ENCODE data around the gene PADI1. TPM values are rescaled to one million over a fixed set of nuclear protein-coding genes. Genes with fewer than 3 reads are reported as not detected.

The PADI1 gene
- total RNA-seq, 1 donor from 2014 or later = not detected

- Mint-ChIP-seq H3K4me3 (ENCODE audit: low read depth) (no peak overlapping the region), H3K27me3 (peaks cover 15% of the 10 kb centered on the region), H3K9me3 (ENCODE audit: low read depth) (no peaks in the 10 kb centered on the region), H3K4me1 (ENCODE audit: low read depth) (peaks cover 9% of the 10 kb centered on the region), H3K36me3 (ENCODE audit: insufficient read depth) (no peaks in the 10 kb centered on the region), H3K27ac (no peak overlapping the region)
- TF ChIP-seq CTCF (IDR thresholded peaks at IDR 0.05; ENCODE audit: unreplicated experiment) = no peak
- DNase-seq (ENCODE audit: low spot score, unreplicated experiment) = no peak
Observed at GRCh38 chr1:17280436-17280835, 75.5 kb downstream of the PADI1 start.

- no peak for TF ChIP-seq CTCF (IDR thresholded peaks at IDR 0.05; ENCODE audit: unreplicated experiment)
- Mint-ChIP-seq H3K9me3 (ENCODE audit: low read depth) (no peaks in the 10 kb centered on the region), H3K36me3 (ENCODE audit: insufficient read depth) (no peaks in the 10 kb centered on the region), H3K27ac (no peak overlapping the region), H3K27me3 (peaks cover 14% of the 10 kb centered on the region), H3K4me3 (ENCODE audit: low read depth) (no peak overlapping the region), H3K4me1 (ENCODE audit: low read depth) (peaks cover 9% of the 10 kb centered on the region)
- DNase-seq (ENCODE audit: low spot score, unreplicated experiment) = no peak
Observed at GRCh38 chr1:17280894-17281293, 76.0 kb downstream of the PADI1 start.

GRCh38 chr1:17281775-17282181 is 76.8 kb downstream of the PADI1 start:
- H3K36me3 Mint-ChIP-seq (ENCODE audit: insufficient read depth) = no peaks in the 10 kb centered on the region
- peaks cover 15% of the 10 kb centered on the region for H3K27me3 Mint-ChIP-seq

GRCh38 chr1:17282836-17283235 is 77.9 kb downstream of the PADI1 start:
- Mint-ChIP-seq H3K4me3 (ENCODE audit: low read depth) (no peak overlapping the region), H3K36me3 (ENCODE audit: insufficient read depth) (no peaks in the 10 kb centered on the region), H3K4me1 (ENCODE audit: low read depth) (peaks cover 9% of the 10 kb centered on the region), H3K27ac (no peak overlapping the region), H3K9me3 (ENCODE audit: low read depth) (no peaks in the 10 kb centered on the region), H3K27me3 (peaks cover 15% of the 10 kb centered on the region)
- no peak for DNase-seq (ENCODE audit: low spot score, unreplicated experiment)
- no peak for TF ChIP-seq CTCF (IDR thresholded peaks at IDR 0.05; ENCODE audit: unreplicated experiment)

More at GRCh38 chr1:17281775-17282181, 76.8 kb downstream of the PADI1 start:
- Mint-ChIP-seq H3K9me3 (ENCODE audit: low read depth) (no peaks in the 10 kb centered on the region), H3K4me3 (ENCODE audit: low read depth) (no peak overlapping the region), H3K27ac (no peak overlapping the region), H3K4me1 (ENCODE audit: low read depth) (peaks cover 9% of the 10 kb centered on the region)
- DNase-seq (ENCODE audit: low spot score, unreplicated experiment) = no peak
- no peak for TF ChIP-seq CTCF (IDR thresholded peaks at IDR 0.05; ENCODE audit: unreplicated experiment)

- H3K36me3 Mint-ChIP-seq (ENCODE audit: insufficient read depth) = no peaks in the 10 kb centered on the region
- no peak overlapping the region for H3K27ac Mint-ChIP-seq
- H3K4me3 Mint-ChIP-seq (ENCODE audit: low read depth) = no peak overlapping the region
- no peaks in the 10 kb centered on the region for H3K4me1 Mint-ChIP-seq (ENCODE audit: low read depth)
- H3K9me3 Mint-ChIP-seq (ENCODE audit: low read depth) = no peaks in the 10 kb centered on the region
- no peak for DNase-seq (ENCODE audit: low spot score, unreplicated experiment)
- peaks cover 19% of the 10 kb centered on the region for H3K27me3 Mint-ChIP-seq
- no peak for TF ChIP-seq CTCF (IDR thresholded peaks at IDR 0.05; ENCODE audit: unreplicated experiment)
Observed at GRCh38 chr1:17286646-17287045, 81.7 kb downstream of the PADI1 start.

Data from progenitor cell of endocrine pancreas (in vitro differentiated cells).